Measurements from ENCODE around the gene RALGAPA1. TPM values are rescaled to one million over a fixed set of nuclear protein-coding genes. Genes with fewer than 3 reads are reported as not detected.
A peak's percentile ranks its signal among the peaks of the same experiment; 100 is the strongest.

Gene RALGAPA1
- total and polyA plus RNA-seq, 8 donors, result 6.0 to 482 (median 128) TPM

DNA sequence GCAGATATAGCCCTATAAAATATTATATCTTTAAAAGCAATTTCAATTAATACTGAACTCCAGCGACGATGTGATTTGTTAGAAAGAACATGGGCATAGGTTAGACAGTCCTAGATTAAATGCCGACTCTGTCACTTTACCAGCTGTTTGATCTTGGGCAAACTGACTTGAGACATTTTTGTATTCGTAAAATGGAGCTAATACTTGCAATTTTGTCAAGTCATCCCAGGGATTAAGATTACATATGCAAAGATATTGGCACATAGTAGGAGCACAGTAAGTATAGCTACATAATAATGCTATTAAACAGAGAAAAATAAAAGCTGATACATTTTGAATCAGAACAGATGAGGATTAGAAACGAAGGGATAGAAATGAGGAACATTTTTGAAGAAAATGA, 266.1 kb downstream of the RALGAPA1 start:
- no peaks in the 10 kb centered on the region for H3K27me3 ChIP-seq
- 97% methylated on average over 5 of the region's 5 CpGs for WGBS, 5 donors
- TF ChIP-seq, protein P1, sequence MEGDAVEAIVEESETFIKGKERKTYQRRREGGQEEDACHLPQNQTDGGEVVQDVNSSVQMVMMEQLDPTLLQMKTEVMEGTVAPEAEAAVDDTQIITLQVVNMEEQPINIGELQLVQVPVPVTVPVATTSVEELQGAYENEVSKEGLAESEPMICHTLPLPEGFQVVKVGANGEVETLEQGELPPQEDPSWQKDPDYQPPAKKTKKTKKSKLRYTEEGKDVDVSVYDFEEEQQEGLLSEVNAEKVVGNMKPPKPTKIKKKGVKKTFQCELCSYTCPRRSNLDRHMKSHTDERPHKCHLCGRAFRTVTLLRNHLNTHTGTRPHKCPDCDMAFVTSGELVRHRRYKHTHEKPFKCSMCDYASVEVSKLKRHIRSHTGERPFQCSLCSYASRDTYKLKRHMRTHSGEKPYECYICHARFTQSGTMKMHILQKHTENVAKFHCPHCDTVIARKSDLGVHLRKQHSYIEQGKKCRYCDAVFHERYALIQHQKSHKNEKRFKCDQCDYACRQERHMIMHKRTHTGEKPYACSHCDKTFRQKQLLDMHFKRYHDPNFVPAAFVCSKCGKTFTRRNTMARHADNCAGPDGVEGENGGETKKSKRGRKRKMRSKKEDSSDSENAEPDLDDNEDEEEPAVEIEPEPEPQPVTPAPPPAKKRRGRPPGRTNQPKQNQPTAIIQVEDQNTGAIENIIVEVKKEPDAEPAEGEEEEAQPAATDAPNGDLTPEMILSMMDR (IDR thresholded peaks at IDR 0.05), result no peak
- TF ChIP-seq POLR2A (IDR thresholded peaks at IDR 0.05), result no peak
- no peak for TF ChIP-seq POLR2AphosphoS5 (IDR thresholded peaks at IDR 0.05)
- no peak for TF ChIP-seq EP300 (IDR thresholded peaks at IDR 0.05)
- peaks cover 0 to 29% (median 16%) of the 10 kb centered on the region in 4 donors for H3K36me3 ChIP-seq
- no peaks in the 10 kb centered on the region for H3K9me3 ChIP-seq
- no peak for DNase-seq
- no peaks in the 10 kb centered on the region for H3K4me1 ChIP-seq
- intact Hi-C loops (cut with DNase I; ENCODE audit: low total_unique reads), result no loop called here
- no peak overlapping the region for H3K4me3 ChIP-seq
- H3K27ac ChIP-seq, result no peak overlapping the region

DNA sequence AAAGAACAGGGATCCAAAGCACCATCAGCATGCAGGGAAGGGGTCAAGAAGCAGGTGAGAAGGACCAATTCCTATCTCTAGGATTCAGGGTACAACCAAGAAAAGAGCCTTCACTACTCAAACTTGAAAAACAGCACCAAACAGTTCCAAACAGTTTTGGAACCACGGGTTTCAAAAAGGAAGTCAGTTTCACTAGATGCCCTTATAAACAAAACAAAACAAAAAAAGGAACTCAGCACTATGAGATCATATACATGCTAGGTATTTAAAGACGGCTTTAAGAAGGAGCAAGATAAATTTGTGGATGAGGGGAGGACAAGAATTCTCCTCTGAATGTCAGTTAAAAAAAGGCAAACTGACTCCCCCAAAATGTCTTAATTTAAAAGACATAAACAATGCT, 269.1 kb downstream of the RALGAPA1 start:
- no peaks in the 10 kb centered on the region for H3K9me3 ChIP-seq
- no peak overlapping the region for H3K27ac ChIP-seq
- WGBS, 5 donors, result 57 to 67% (median 63%) methylated on average over 2 of the region's 2 CpGs
- peaks cover under 1 to 19% (median 11%) of the 10 kb centered on the region in 3 donors for H3K27me3 ChIP-seq
- H3K4me3 ChIP-seq, result no peak overlapping the region
- TF ChIP-seq POLR2AphosphoS5 (IDR thresholded peaks at IDR 0.05) (no peak), POLR2A (IDR thresholded peaks at IDR 0.05) (no peak), EP300 (IDR thresholded peaks at IDR 0.05) (no peak)
- TF ChIP-seq, protein P1 (IDR thresholded peaks at IDR 0.05), result no peak
- H3K36me3 ChIP-seq, result peaks cover 6 to 34% (median 21%) of the 10 kb centered on the region in 4 donors
- intact Hi-C loops (cut with DNase I; ENCODE audit: low total_unique reads), result no loop called here
- DNase-seq, result no peak
- peaks cover 6 to 9% (median 8%) of the 10 kb centered on the region in 4 donors for H3K4me1 ChIP-seq

DNA sequence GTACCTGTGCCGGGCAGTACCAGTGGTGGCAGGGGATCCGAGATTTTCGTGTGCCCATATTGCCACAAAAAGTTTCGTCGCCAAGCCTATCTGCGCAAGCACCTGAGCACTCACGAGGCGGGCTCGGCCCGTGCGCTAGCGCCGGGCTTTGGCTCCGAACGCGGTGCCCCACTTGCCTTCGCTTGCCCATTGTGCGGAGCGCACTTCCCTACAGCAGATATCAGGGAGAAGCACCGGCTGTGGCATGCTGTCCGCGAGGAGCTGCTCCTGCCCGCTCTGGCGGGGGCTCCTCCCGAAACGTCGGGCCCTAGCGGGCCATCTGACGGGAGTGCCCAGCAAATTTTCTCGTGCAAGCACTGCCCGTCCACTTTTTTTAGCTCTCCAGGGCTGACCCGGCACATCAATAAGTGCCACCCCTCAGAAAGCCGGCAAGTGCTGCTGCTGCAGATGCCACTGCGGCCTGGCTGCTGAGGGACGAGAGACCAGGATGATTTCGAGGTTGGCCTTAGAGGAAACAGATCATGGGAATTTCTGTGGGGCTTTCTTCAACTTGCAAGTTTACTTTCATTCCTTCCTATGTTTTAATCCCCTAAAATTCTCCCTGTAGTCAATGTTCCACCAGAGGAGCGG, 273.5 kb downstream of the RALGAPA1 start:
- no peaks in the 10 kb centered on the region for H3K9me3 ChIP-seq
- H3K27ac ChIP-seq, result no peak overlapping the region
- H3K4me3 ChIP-seq, result peak overlapping the region in 3 of 4 donors; percentile 22 to 81 (median 78)
- TF ChIP-seq, protein P1 (IDR thresholded peaks at IDR 0.05), result no peak
- TF ChIP-seq POLR2A (IDR thresholded peaks at IDR 0.05) (no peak), EP300 (IDR thresholded peaks at IDR 0.05) (no peak), POLR2AphosphoS5 (IDR thresholded peaks at IDR 0.05) (no peak)
- intact Hi-C loops (cut with DNase I; ENCODE audit: low total_unique reads), result no loop called here
- 10 to 31% (median 10%) methylated on average over 9 to 37 of the region's 37 CpGs for WGBS, 5 donors
- H3K36me3 ChIP-seq, result peaks cover 6 to 15% (median 10%) of the 10 kb centered on the region in 4 donors
- H3K27me3 ChIP-seq, result peaks cover 5 to 63% (median 45%) of the 10 kb centered on the region in 3 donors
- peaks cover 24 to 31% (median 30%) of the 10 kb centered on the region in 4 donors for H3K4me1 ChIP-seq
- no peak for DNase-seq

DNA sequence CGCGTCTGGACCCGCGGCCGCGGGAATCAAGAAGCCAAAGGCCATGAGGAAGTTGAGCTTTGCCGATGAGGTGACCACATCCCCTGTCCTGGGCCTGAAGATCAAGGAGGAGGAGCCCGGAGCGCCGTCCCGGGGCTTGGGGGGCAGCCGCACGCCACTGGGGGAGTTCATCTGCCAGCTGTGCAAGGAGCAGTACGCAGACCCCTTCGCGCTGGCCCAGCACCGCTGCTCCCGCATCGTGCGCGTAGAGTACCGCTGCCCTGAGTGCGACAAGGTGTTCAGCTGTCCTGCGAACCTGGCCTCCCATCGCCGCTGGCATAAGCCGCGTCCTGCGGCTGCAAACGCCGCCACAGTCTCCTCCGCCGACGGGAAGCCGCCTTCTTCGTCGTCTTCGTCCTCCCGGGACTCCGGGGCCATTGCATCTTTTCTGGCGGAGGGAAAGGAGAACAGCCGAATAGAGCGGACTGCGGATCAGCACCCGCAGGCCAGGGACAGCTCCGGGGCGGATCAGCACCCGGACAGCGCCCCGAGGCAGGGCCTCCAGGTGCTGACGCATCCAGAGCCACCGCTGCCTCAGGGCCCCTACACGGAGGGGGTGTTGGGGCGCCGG, 274.1 kb downstream of the RALGAPA1 start:
- 4 to 6% (median 5%) methylated on average over 28 to 55 of the region's 55 CpGs for WGBS, 5 donors
- no peak for TF ChIP-seq EP300 (IDR thresholded peaks at IDR 0.05)
- TF ChIP-seq, protein P1 (IDR thresholded peaks at IDR 0.05), result no peak
- TF ChIP-seq POLR2A (IDR thresholded peaks at IDR 0.05), result no peak
- TF ChIP-seq POLR2AphosphoS5 (IDR thresholded peaks at IDR 0.05), result no peak

More for the DNA sequence above, 274.1 kb downstream of the RALGAPA1 start:
- Histone ChIP-seq H3K4me3 (peak overlapping the region; percentile 47 to 81 (median 64)), H3K9me3 (no peaks in the 10 kb centered on the region), H3K27me3 (peaks cover 5 to 69% (median 47%) of the 10 kb centered on the region in 3 donors), H3K36me3 (peaks cover 6 to 14% (median 10%) of the 10 kb centered on the region in 4 donors), H3K27ac (no peak overlapping the region), H3K4me1 (peaks cover 24 to 31% (median 30%) of the 10 kb centered on the region in 4 donors)
- intact Hi-C loops (cut with DNase I; ENCODE audit: low total_unique reads), result no loop called here
- peak; percentile 63 to 92 for DNase-seq

Measured in stomach (tissue), 9 donors.